Hepatocyte (in vitro differentiated cells): Measurements from ENCODE around the gene OSGIN1.

Experiments
- CTCF ChIP-seq: fragments of 200-600 bp; sonication (generic); IDR thresholded peaks from 2 replicates; pipeline ENCODE4 v1.5.1; 2016; ENCODE audit warnings: antibody characterized with exemption, mild to moderate bottlenecking; ENCODE audit not compliant: poor library complexity
- EZH2 ChIP-seq: fragments of 200-600 bp; sonication (generic); IDR thresholded peaks from 2 replicates; pipeline ENCODE4 v1.6.1; 2016; ENCODE audit warnings: antibody characterized with exemption, mild to moderate bottlenecking, borderline replicate concordance
- EZH2phosphoT487 ChIP-seq: fragments of 200-600 bp; sonication (generic); IDR thresholded peaks from one replicate; pipeline ENCODE4 v1.6.1; 2018; ENCODE audit warnings: antibody characterized with exemption, mild to moderate bottlenecking, low read depth, moderate library complexity; ENCODE audit not compliant: unreplicated experiment, severe bottlenecking

- no peak for TF ChIP-seq CTCF
- TF ChIP-seq EZH2: no peak
- no peak for TF ChIP-seq EZH2phosphoT487
These were observed 56.2 kb downstream of the OSGIN1 start for GRCh38 chr16:84009282-84009681.
